Ishikawa (cell line): ENCODE data around the gene ARID4B.

Experiments
- CEBPB ChIP-seq: IDR thresholded peaks from 2 replicates; pipeline ENCODE4 v1.6.1; 2012
- REST ChIP-seq: IDR thresholded peaks from 2 replicates; pipeline ENCODE4 v1.6.1; 2012; ENCODE audit warnings: low read depth, mild to moderate bottlenecking

DNA sequence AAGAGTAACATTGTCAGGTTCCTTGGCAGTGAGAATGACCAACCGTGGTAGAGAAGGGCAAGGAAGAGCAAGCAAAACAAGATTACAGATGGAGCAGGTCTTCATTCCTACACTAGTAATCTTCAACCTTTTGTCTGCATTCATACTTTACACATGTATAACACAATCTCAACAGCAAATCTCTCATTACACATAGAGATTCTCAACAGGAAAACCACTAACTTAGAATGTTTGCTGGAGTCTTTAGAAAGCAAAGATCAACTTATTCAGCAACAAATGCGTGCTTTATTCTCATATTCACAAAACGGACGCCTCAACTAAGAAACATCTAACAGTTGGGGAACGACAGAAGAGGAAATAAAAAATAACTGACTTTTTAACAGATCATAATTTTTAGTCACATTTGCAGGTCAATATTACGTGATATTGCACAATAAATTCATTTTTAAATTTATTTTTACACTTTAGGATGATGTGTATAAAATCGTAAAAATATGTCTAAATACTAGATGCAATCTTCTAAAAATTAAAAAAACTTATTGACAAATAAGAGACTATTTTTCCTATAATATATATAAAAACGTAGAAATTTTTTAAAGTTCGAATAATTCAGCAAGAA lies 82.9 kb downstream of the ARID4B start:
- TF ChIP-seq CEBPB (no peak), REST (no peak)
